HFFc6 (cell line): ENCODE results near the gene JARID2. TPM values are rescaled to one million over a fixed set of nuclear protein-coding genes. Genes with fewer than 3 reads are reported as not detected.
A peak's percentile ranks its signal among the peaks of the same experiment; 100 is the strongest.
"Not testable (repeated sequence)": the region's sequence is repeated elsewhere in the genome, so short reads cannot be mapped to it uniquely, and the experiment has no call there.

Experiments used
- DNase-seq: peaks from one replicate; pipeline ENCODE4 v3.0.0-alpha.2; 2018
- H3K27ac Mint-ChIP-seq: 2 replicates; pipeline ENCODE4 v1.8.0; 2020; ENCODE audit warnings: mild to moderate bottlenecking, mixed read lengths
- H3K27me3 Mint-ChIP-seq: 2 replicates; pipeline ENCODE4 v1.8.0; 2021; ENCODE audit warnings: mild to moderate bottlenecking, moderate library complexity, mixed read lengths; ENCODE audit not compliant: insufficient read depth
- H3K36me3 Mint-ChIP-seq: 2 replicates; pipeline ENCODE4 v1.8.0; 2021; ENCODE audit warnings: low read depth, mixed read lengths
- H3K4me1 Mint-ChIP-seq: 2 replicates; pipeline ENCODE4 v1.8.0; 2020; ENCODE audit warnings: low read depth, mixed read lengths
- H3K4me3 Mint-ChIP-seq: 2 replicates; pipeline ENCODE4 v1.8.0; 2020; ENCODE audit warnings: mild to moderate bottlenecking, moderate library complexity, mixed read lengths
- H3K9me3 Mint-ChIP-seq: 2 replicates; pipeline ENCODE4 v1.8.0; 2020; ENCODE audit warnings: mild to moderate bottlenecking, mixed read lengths
- CTCF ChIP-seq: fragments of 200-600 bp; sonication (generic); IDR thresholded peaks from 2 replicates; pipeline ENCODE4 v1.5.0; 2021; ENCODE audit warnings: antibody characterized with exemption, mild to moderate bottlenecking
- total RNA-seq, 6 experiments: library from RNA; stranded (reverse); fragmentation: NEBNext Ultra II Directional; extraction: Animal tissue kit (Norgen Biotek cat#: 25700); gene quantifications; 2 replicates in 1 of 6; 3 replicates in 5 of 6; pipeline ENCODE4 v1.2.3, GENCODE V29; 2021

The JARID2 gene
- total RNA-seq, 6 experiments from 2014 or later: 8.3 to 10.1 (median 9.5) TPM

- H3K4me3 Mint-ChIP-seq: no peak overlapping the region
- no peaks in the 10 kb centered on the region; the same call in 1 of the 2 replicates for H3K27me3 Mint-ChIP-seq
- H3K9me3 Mint-ChIP-seq: peaks cover 10% of the 10 kb centered on the region; the same call in 1 of the 2 replicates
- H3K27ac Mint-ChIP-seq: peak overlapping the region; percentile 21
- no peak for DNase-seq
- peaks cover 18% of the 10 kb centered on the region for H3K36me3 Mint-ChIP-seq
- TF ChIP-seq CTCF: no peak
- H3K4me1 Mint-ChIP-seq: peaks cover 69% of the 10 kb centered on the region
These were observed 167.8 kb downstream of the JARID2 start for GRCh38 chr6:15413466-15414234.

GRCh38 chr6:15414235-15414612, 168.4 kb downstream of the JARID2 start:
- Mint-ChIP-seq H3K36me3 (peaks cover 22% of the 10 kb centered on the region), H3K27ac (no peak overlapping the region; the same call in 1 of the 2 replicates), H3K4me3 (no peak overlapping the region), H3K27me3 (no peaks in the 10 kb centered on the region; the same call in 1 of the 2 replicates), H3K4me1 (peaks cover 69% of the 10 kb centered on the region), H3K9me3 (peaks cover 12% of the 10 kb centered on the region)
- no peak for DNase-seq
- TF ChIP-seq CTCF: no peak

GRCh38 chr6:15415622-15416021, 169.8 kb downstream of the JARID2 start:
- H3K27me3 Mint-ChIP-seq, H3K27ac Mint-ChIP-seq: not testable (repeated sequence)

GRCh38 chr6:15416932-15417509, 171.2 kb downstream of the JARID2 start:
- no peak for TF ChIP-seq CTCF
- no peaks in the 10 kb centered on the region; the same call in none of the 2 replicates for H3K27me3 Mint-ChIP-seq
- H3K4me3 Mint-ChIP-seq: no peak overlapping the region
- DNase-seq: no peak
- peaks cover 36% of the 10 kb centered on the region for H3K36me3 Mint-ChIP-seq
- H3K27ac Mint-ChIP-seq: no peak overlapping the region
- peaks cover 47% of the 10 kb centered on the region for H3K4me1 Mint-ChIP-seq
- peaks cover 27% of the 10 kb centered on the region for H3K9me3 Mint-ChIP-seq

More at GRCh38 chr6:15415622-15416021, 169.8 kb downstream of the JARID2 start:
- not testable (repeated sequence) for DNase-seq, H3K4me3 Mint-ChIP-seq
- H3K9me3 Mint-ChIP-seq: peaks cover 26% of the 10 kb centered on the region
- H3K4me1 Mint-ChIP-seq: peaks cover 61% of the 10 kb centered on the region
- peaks cover 34% of the 10 kb centered on the region for H3K36me3 Mint-ChIP-seq

GRCh38 chr6:15417811-15418210, 171.9 kb downstream of the JARID2 start:
- no peak for TF ChIP-seq CTCF
- peaks cover 42% of the 10 kb centered on the region for H3K4me1 Mint-ChIP-seq
- peak overlapping the region; percentile 52; the same call in 1 of the 2 replicates for H3K27ac Mint-ChIP-seq
- H3K36me3 Mint-ChIP-seq: peaks cover 36% of the 10 kb centered on the region
- peaks cover 27% of the 10 kb centered on the region for H3K9me3 Mint-ChIP-seq
- peak; percentile 84 for DNase-seq
- no peak overlapping the region for H3K4me3 Mint-ChIP-seq
- no peaks in the 10 kb centered on the region; the same call in none of the 2 replicates for H3K27me3 Mint-ChIP-seq

GRCh38 chr6:15419493-15419892, 173.6 kb downstream of the JARID2 start:
- Mint-ChIP-seq H3K9me3 (peaks cover 27% of the 10 kb centered on the region), H3K36me3 (peaks cover 34% of the 10 kb centered on the region), H3K27me3 (no peaks in the 10 kb centered on the region; the same call in none of the 2 replicates), H3K4me1 (peaks cover 34% of the 10 kb centered on the region), H3K4me3 (no peak overlapping the region), H3K27ac (no peak overlapping the region)
- no peak for TF ChIP-seq CTCF
- no peak for DNase-seq
